Spinal cord (tissue), 10 donors: ENCODE data around the gene TM9SF3. TPM values are rescaled to one million over a fixed set of nuclear protein-coding genes. Genes with fewer than 3 reads are reported as not detected.

ENCODE experiments used
- DNase-seq, 6 donors: peaks; one replicate each; pipeline versions ENCODE4 v3.0.0 to v3.0.0-alpha.2; 2013 to 2015; ENCODE audit warnings: low spot score in 6 of 6, low read depth in 4 of 6
- H3K27ac ChIP-seq: one replicate; pipeline ENCODE4 v1.5.1; 2013; ENCODE audit warnings: low read depth, low read length, control low read depth
- H3K27me3 ChIP-seq: one replicate; pipeline ENCODE4 v1.6.1; 2013; ENCODE audit warnings: low read length; ENCODE audit not compliant: control insufficient read depth, insufficient read depth
- H3K36me3 ChIP-seq: one replicate; pipeline ENCODE4 v1.6.1; 2013; ENCODE audit warnings: low read length; ENCODE audit not compliant: control insufficient read depth, insufficient read depth
- H3K4me1 ChIP-seq: one replicate; pipeline ENCODE4 v1.6.1; 2013; ENCODE audit warnings: low read length; ENCODE audit not compliant: control insufficient read depth, insufficient read depth
- H3K4me3 ChIP-seq: one replicate; pipeline ENCODE4 v1.5.1; 2013; ENCODE audit warnings: low read depth, low read length, control low read depth
- H3K9me3 ChIP-seq: one replicate; pipeline ENCODE4 v1.6.1; 2013; ENCODE audit warnings: low read length; ENCODE audit not compliant: control insufficient read depth, insufficient read depth
- WGBS: methylation state at CpG from one replicate; pipeline ENCODE4 v1.1.5; 2013; ENCODE audit warnings: missing lambda C conversion rate; ENCODE audit not compliant: insufficient coverage; 5-methylcytosine and 5-hydroxymethylcytosine counted together
- long read RNA-seq, 4 donors: transcript quantifications; one replicate each; lab custom pipeline, GENCODE V29; 2026
- polyA plus RNA-seq, 2 donors: library from polyadenylated mRNA; unstranded; fragments of 120-200 nt; gene quantifications; one replicate each; pipeline ENCODE4 v1.2.1, GENCODE V29; 2013; ENCODE audit not compliant: insufficient read length in 2 of 2
- total RNA-seq, 2 donors: library from RNA; depleted of rRNA in 1 of 2; stranded (reverse); fragments of 120-200 nt in 1 of 2; fragments of >200 nt in 1 of 2; gene quantifications; one replicate each; pipeline versions ENCODE4 v1.2.3 to v1.2.4, GENCODE V29; 2013 to 2014
- donor health status: healthy.

The TM9SF3 gene
- total RNA-seq (100 to 1,000 TPM in 1 of 2 donors, 10 to 100 TPM in 1; 80.8 to 145 TPM), polyA plus RNA-seq (100 to 1,000 TPM in 1 of 2 donors, 10 to 100 TPM in 1; 93.0 to 120 TPM)
- long read RNA-seq, donor 1, full-length matches to known transcripts, result 29 of 39 reads
- long read RNA-seq, donor 1, partial matches to known transcripts, result 10 of 39 reads
- long read RNA-seq, donor 1, other reads (novel, unspliced or antisense), result 0 of 39 reads
- long read RNA-seq, donor 2, full-length matches to known transcripts, result 13 of 18 reads
- long read RNA-seq, donor 2, partial matches to known transcripts, result 5 of 18 reads
- long read RNA-seq, donor 2, other reads (novel, unspliced or antisense), result 0 of 18 reads
- long read RNA-seq, donor 3, full-length matches to known transcripts, result 21 of 33 reads
- long read RNA-seq, donor 3, partial matches to known transcripts, result 12 of 33 reads
- long read RNA-seq, donor 3, other reads (novel, unspliced or antisense), result 0 of 33 reads
- long read RNA-seq, donor 4, full-length matches to known transcripts, result 21 of 38 reads
- long read RNA-seq, donor 4, partial matches to known transcripts, result 17 of 38 reads
- long read RNA-seq, donor 4, other reads (novel, unspliced or antisense), result 0 of 38 reads

DNA sequence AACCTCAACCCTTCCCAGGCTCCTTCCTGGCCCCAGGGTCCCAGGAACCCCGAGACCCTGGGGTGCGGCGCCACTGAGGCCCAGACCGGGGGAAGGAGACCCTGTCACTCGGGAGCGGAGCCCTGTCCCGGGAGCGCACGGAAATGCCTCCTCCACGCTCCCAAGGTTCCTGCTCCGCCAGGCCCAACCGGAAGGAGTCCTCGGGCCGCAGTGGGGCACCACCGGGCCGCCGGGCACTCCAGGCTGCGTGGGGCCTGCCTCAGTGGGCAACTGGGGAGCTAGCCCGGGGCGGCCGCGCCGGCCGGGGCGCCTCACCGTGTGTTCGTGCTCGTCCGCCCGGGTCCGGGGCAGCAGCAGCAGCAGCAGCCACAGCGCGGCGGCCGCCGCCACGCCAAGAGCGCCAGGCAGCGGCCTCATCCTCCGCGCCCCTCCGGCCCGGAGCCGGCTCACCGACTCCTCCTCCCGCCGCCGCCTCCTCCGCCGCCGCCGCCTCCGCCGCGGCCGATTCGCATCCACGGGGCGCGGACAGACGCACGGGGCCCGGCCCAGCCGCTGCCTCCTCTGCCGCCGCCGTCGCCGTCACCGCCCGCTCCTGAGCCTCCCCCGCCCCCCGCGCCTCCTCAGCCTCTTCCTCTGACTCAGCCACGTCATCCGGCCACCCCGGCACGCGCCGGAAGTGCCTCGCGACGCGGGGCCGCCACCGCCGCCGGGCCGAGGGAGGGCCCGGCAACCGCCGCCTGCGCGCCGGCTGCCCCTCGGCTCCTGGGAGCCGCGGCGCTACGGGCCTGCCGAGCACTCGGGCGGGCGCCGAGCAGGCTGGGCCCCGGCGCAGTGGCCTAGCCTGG lies at the start of gene TM9SF3:
Gene TM9SF3 (minus strand): TSS at position 594 of the 845 bp plus-strand sequence. CDS start 177 bp downstream, at position 417.
- Histone ChIP-seq H3K9me3 (no peaks in the 10 kb centered on the region), H3K4me1 (peaks cover 7% of the 10 kb centered on the region), H3K27me3 (no peaks in the 10 kb centered on the region), H3K4me3 (peak within 1 kb of the TSS; percentile 82), H3K27ac (peak within 1 kb of the TSS; percentile 91), H3K36me3 (no peaks in the 10 kb centered on the region)
- peak in 5 of 6 donors; percentile 75 to 97 (median 85) for DNase-seq
- under 1% methylated on average over 107 of the region's 107 CpGs for WGBS

DNA sequence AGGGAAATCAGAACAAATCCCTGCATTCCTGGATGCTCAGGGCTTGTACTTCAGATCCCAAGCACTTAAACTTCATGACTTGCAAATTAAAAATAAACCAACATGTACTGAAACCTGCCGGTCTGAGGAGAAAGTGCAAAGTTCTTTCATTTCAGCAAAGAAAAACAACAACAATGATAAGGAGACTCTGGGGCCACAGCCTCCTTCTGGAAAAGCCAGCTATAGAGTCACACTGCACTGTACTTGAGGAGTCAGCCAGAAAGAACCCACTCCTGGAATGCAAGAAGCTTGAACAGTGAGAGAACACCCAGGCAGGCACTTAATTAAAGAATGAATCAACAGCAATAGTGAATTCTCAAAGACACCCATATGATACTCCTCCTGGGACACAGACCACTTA lies 49.7 kb upstream of the TM9SF3 start:
- Histone ChIP-seq H3K4me1 (peaks cover 12% of the 10 kb centered on the region), H3K27ac (no peak overlapping the region), H3K36me3 (no peaks in the 10 kb centered on the region), H3K9me3 (no peaks in the 10 kb centered on the region), H3K4me3 (no peak overlapping the region), H3K27me3 (no peaks in the 10 kb centered on the region)
- DNase-seq, result peak in 1 of 6 donors; percentile 53
- WGBS, result no CpG with 5 or more reads among the region's 1 CpG

DNA sequence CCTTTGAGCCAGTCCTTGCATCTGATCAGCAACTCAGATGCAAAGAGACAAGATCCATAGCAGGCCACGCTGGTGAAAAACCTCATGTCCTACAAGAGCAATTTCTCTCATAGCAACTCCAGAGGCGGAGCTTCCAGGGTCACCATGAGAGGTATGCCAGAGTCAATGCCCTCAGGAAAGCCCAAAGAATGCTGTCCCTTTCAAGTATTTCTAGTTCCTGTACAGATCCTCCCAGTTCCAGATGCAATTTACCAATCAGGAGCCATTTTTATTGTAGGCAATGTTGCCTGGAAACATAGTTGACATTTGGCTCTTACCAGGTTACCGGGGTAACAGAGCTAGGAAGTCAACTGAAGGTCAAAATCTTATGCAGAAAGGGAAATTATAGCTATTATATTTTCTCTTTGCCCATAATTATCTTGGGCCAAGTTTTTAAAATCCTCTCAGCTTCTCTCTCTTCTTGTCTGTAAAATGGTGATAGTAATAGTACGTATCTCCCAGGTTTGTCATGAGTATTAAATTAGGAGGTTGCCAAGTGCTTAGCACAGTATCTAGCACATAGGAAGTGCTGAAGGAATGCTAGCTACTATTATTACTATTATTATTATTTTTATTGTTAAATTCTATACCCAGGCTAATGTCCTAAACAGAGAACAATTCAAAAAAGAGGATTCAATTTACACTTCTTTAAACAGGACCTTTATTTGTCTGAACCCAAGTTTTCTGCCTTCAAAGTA lies 46.3 kb upstream of the TM9SF3 start:
- 10% methylated on average over 1 of the region's 4 CpGs for WGBS
- H3K4me1 ChIP-seq, result no peaks in the 10 kb centered on the region
- no peak overlapping the region for H3K4me3 ChIP-seq
- peak in 2 of 6 donors; percentile 36 to 65 for DNase-seq
- H3K27ac ChIP-seq, result no peak overlapping the region
- no peaks in the 10 kb centered on the region for H3K27me3 ChIP-seq
- no peaks in the 10 kb centered on the region for H3K36me3 ChIP-seq
- H3K9me3 ChIP-seq, result no peaks in the 10 kb centered on the region

DNA sequence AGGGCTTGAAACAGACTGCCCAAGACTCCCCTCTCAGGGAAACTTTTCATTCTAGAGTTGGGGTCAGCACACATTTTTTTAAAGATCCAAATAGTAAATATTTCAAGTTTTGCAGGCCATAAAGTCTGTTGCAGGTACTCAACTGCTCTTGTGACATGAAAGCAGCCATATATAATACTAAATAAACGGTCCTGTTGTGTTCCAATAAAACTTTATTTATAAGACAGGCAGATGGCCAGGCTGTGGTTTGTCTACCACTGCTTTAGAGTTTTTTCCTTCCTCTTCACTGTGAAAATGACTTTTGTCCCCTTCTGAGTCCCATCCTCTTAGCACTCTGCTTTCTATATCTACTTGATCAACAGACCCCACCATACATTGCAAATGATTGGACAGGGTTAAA lies 40.5 kb upstream of the TM9SF3 start:
- no peak overlapping the region for H3K4me3 ChIP-seq
- H3K36me3 ChIP-seq, result no peaks in the 10 kb centered on the region
- no CpG with 5 or more reads among the region's 1 CpG for WGBS
- no peaks in the 10 kb centered on the region for H3K9me3 ChIP-seq
- H3K4me1 ChIP-seq, result no peaks in the 10 kb centered on the region
- H3K27me3 ChIP-seq, result no peaks in the 10 kb centered on the region
- DNase-seq, result no peak
- no peak overlapping the region for H3K27ac ChIP-seq

DNA sequence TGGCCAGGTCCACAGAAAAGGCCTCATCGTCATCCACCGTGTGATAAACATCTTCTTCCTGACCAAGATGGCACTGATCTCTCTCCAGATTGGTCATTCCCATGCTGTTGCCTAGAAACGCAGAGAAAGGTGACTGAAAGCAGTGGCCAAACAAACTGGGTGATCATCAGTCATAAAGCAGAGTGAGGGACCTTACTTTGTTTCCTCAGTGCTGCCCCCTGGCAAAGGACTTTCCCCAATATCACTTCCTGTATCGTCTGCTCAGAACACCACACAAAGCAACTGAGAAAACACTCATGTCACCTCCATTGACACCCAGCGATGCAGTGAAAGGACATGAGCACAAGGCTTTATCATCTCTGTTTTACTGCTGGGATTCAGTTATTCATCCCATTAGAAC lies 40.0 kb upstream of the TM9SF3 start:
- H3K9me3 ChIP-seq, result no peaks in the 10 kb centered on the region
- DNase-seq, result no peak
- H3K27me3 ChIP-seq, result no peaks in the 10 kb centered on the region
- no peak overlapping the region for H3K4me3 ChIP-seq
- no peaks in the 10 kb centered on the region for H3K4me1 ChIP-seq
- H3K36me3 ChIP-seq, result no peaks in the 10 kb centered on the region
- no peak overlapping the region for H3K27ac ChIP-seq
- WGBS, result 78% methylated on average over 4 of the region's 5 CpGs

DNA sequence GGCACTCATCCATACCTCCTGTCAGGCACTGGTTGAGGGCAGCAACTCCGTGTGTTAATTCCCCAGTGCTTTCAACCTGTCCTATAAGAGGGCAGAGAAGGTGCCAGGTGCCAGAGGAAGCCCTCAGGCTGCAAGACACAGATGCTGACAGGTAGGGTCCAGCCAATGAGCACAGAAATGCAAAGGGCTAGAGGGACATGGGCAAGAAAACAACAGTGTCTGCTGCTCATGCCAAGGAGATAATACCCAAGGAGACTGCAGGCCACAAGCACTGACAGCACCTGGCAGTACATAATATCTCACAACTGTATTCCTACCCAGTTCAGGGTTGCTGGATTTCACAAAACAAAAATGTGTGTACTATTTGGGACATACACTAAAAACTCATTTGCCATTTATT lies 38.4 kb upstream of the TM9SF3 start:
- no peaks in the 10 kb centered on the region for H3K27me3 ChIP-seq
- no peaks in the 10 kb centered on the region for H3K36me3 ChIP-seq
- DNase-seq, result no peak
- no peaks in the 10 kb centered on the region for H3K9me3 ChIP-seq
- no peak overlapping the region for H3K4me3 ChIP-seq
- H3K4me1 ChIP-seq, result peaks cover 4% of the 10 kb centered on the region
- no peak overlapping the region for H3K27ac ChIP-seq
- 83% methylated on average over 1 of the region's 1 CpG for WGBS

DNA sequence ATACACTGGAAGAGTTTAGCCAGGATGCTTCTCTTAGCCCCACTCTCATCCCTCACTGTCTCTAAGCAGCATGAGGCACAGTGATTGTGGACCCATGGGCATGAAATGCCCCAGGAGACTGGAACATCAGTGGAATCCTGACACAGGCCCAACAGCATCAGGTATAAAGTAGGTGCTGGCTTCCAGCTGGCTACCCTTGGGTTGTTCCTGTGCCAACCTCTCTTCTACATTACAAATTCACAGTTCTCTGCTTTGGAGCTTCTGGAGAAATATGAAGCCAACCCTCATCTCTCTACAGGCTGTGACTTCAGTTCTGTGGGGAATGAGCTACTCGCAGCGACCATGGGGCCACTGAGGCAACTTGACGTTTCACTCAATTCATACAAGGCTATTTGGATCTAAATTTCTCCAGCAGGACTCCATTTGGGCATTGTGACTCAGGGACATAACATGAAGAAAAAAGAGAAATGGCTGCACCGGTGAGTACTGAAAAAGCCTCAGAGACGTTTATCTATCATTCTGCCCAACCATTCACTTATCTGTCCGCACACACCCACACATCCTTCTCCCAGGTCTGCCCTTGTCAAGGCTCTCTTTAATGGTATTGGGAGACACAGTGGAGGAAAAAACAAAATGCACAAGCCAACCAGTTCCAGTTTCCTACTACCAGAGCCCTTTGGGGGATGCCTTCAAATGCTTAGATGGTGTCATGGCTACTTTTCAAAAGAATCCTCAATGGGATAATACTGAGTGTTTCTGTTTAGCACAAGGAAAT lies 35.4 kb upstream of the TM9SF3 start:
- peaks cover 20% of the 10 kb centered on the region for H3K4me1 ChIP-seq
- H3K27ac ChIP-seq, result peak overlapping the region; percentile 43
- no peaks in the 10 kb centered on the region for H3K36me3 ChIP-seq
- peak in 2 of 6 donors; percentile 58 to 61 for DNase-seq
- H3K4me3 ChIP-seq, result no peak overlapping the region
- H3K9me3 ChIP-seq, result no peaks in the 10 kb centered on the region
- H3K27me3 ChIP-seq, result no peaks in the 10 kb centered on the region
- 43% methylated on average over 3 of the region's 6 CpGs for WGBS

DNA sequence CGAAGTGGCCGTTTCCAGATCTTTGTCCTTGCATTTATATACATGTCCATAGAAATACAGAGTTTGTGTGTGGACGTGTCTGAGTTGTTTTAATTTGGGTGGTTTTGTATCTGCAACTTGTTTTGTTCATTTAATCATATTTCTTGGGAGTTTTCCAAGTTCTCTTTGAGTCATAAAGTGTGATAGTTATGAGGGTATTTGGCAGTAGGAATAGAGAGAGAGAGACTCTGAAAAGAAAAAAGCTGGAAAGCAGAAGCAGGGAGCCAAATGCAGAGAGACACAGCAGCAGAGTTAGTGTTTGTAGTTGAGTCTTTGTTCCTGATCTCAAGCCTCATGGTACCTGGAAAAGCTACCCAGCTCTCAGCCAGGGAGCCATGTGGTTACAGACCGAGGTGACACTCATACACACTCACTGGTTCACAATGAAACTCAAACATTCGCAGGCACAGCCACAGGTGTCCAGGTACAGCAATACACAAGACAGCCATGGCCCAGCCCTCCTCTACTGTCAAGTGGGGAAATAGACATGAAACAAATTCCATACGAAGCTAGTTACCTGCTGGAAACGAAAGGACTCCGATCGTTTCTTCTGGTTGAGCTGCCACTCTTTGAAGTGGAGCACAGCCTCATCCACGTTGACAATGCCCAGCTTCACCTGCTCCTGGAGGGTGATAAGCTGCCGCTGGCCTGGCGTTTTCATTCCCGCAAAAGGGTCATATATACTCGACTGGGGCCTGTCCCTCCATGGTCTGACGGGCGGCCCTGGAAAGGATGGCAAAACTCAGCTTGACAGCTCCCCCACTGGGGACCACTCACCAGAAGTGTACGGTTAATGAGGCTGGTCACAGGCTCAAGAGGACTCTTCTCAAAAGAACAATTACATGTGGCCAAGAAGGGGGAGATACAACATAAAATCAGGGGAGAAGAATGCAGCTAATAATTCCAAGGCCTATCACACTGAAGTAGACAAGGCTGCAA lies 33.3 kb upstream of the TM9SF3 start:
- whole genome bisulfite sequencing, result 82% methylated on average over 15 of the region's 17 CpGs
- H3K9me3 ChIP-seq, result no peaks in the 10 kb centered on the region
- DNase-seq, result no peak
- no peak overlapping the region for H3K4me3 ChIP-seq
- H3K4me1 ChIP-seq, result peaks cover 21% of the 10 kb centered on the region
- H3K27me3 ChIP-seq, result no peaks in the 10 kb centered on the region
- no peaks in the 10 kb centered on the region for H3K36me3 ChIP-seq
- H3K27ac ChIP-seq, result no peak overlapping the region
